ENCODE data around the gene NCAM2.

The NCAM2 gene

DNA sequence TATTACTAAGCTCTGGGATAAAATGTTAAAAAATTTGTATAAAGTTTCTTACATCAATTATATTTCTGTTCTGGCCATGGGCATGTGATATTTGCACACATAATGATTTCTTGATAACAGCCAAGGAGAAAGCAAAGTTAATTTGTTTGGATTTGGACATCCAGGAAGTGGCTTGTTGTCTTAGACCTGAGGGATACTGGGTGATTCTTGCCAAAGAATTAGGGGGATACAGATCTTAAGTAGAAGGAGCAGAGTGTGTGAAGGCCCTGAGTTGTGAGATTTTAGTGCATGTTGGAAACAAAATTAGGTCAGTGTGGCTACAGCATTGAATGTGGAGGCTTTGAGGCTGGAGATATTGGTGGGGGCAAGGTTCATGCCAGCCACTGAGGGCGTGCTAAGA lies 65.6 kb downstream of the NCAM2 start:
- TF ChIP-seq, protein P1, sequence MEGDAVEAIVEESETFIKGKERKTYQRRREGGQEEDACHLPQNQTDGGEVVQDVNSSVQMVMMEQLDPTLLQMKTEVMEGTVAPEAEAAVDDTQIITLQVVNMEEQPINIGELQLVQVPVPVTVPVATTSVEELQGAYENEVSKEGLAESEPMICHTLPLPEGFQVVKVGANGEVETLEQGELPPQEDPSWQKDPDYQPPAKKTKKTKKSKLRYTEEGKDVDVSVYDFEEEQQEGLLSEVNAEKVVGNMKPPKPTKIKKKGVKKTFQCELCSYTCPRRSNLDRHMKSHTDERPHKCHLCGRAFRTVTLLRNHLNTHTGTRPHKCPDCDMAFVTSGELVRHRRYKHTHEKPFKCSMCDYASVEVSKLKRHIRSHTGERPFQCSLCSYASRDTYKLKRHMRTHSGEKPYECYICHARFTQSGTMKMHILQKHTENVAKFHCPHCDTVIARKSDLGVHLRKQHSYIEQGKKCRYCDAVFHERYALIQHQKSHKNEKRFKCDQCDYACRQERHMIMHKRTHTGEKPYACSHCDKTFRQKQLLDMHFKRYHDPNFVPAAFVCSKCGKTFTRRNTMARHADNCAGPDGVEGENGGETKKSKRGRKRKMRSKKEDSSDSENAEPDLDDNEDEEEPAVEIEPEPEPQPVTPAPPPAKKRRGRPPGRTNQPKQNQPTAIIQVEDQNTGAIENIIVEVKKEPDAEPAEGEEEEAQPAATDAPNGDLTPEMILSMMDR (IDR thresholded peaks at IDR 0.05; ENCODE audit: control insufficient read depth, extremely low read depth, insufficient read depth): no peak
- DNase-seq (ENCODE audit: low read depth): peak; percentile 48
- no peak overlapping the region for H3K4me3 ChIP-seq (ENCODE audit: low read depth, low read length)

- TF ChIP-seq, protein P1 (IDR thresholded peaks at IDR 0.05; ENCODE audit: control insufficient read depth, extremely low read depth, insufficient read depth): no peak
These were observed 66.1 kb downstream of the NCAM2 start for GRCh38 chr21:21064353-21064752.

GRCh38 chr21:21067375-21067774 lies 69.2 kb downstream of the NCAM2 start:
- no peak overlapping the region for H3K4me3 ChIP-seq (ENCODE audit: low read depth, low read length)
- no peak for DNase-seq (ENCODE audit: low read depth)
- TF ChIP-seq, protein P1 (IDR thresholded peaks at IDR 0.05; ENCODE audit: control insufficient read depth, extremely low read depth, insufficient read depth): no peak

More at GRCh38 chr21:21064353-21064752, 66.1 kb downstream of the NCAM2 start:
- H3K4me3 ChIP-seq (ENCODE audit: low read depth, low read length): no peak overlapping the region
- DNase-seq (ENCODE audit: low read depth): no peak

DNA sequence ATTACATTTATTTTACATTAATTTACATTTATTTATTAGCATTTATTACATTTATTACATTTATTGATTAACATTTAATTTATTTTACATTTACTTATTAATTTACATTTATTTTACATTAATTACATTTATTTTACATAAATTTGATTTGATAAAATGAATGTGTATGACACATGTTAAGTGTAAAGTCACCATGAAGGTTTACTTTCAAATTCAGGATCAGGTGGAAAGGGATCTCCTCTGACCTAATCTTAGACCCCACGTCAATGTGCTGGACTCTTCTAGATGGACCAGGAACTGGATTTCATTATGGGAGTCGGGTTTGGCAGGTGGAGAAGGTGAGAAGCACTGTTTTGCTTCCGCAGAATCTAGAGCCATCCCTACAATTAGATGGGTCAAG lies 76.1 kb downstream of the NCAM2 start:
- DNase-seq (ENCODE audit: low read depth): no peak
- no peak overlapping the region for H3K4me3 ChIP-seq (ENCODE audit: low read depth, low read length)
- TF ChIP-seq, protein P1 (IDR thresholded peaks at IDR 0.05; ENCODE audit: control insufficient read depth, extremely low read depth, insufficient read depth): no peak

DNA sequence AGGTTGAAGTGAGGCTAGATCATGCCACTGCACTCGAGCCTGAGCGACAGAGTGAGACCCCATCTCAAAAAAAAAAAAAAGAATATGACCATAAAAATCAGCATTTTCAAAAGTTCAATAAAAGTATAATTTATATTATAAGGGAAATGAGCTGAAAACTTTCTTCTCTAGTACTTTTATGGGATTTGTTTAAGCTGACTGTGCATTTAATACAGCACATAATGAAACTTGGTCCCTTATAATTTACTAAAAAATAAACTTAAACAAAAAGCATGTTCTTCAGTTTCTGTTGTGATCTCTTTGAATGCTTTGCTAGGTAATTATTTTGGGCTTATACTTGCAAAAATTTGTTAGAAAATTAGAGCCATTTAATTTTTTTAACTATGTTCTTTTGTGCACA lies 77.8 kb downstream of the NCAM2 start:
- H3K4me3 ChIP-seq (ENCODE audit: low read depth, low read length): no peak overlapping the region
- DNase-seq (ENCODE audit: low read depth): no peak
- TF ChIP-seq, protein P1 (IDR thresholded peaks at IDR 0.05; ENCODE audit: control insufficient read depth, extremely low read depth, insufficient read depth): no peak

DNA sequence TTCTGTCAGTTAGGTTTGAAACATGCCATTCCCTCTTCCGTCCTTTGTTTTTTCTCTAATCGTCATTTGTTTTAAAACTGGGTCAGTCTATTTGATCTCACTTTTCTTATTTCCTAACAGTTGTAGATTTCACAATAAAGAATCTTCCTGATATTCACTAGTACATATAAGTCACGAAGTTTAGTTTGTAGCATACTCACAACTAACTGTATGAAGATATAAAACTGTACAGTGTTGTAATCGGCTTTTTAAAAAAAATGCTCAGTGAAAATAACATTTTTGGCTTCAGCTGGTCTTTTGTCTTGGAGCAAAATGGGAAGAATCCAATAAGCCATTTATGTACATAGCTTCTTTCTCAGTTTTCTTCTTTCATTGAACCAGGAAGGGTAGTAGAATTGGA lies 78.3 kb downstream of the NCAM2 start:
- DNase-seq (ENCODE audit: low read depth): no peak
- H3K4me3 ChIP-seq (ENCODE audit: low read depth, low read length): 0 out of 2 replicates have a peak overlapping the region, but pooled peaks have one; percentile 8
- TF ChIP-seq, protein P1 (IDR thresholded peaks at IDR 0.05; ENCODE audit: control insufficient read depth, extremely low read depth, insufficient read depth): no peak

DNA sequence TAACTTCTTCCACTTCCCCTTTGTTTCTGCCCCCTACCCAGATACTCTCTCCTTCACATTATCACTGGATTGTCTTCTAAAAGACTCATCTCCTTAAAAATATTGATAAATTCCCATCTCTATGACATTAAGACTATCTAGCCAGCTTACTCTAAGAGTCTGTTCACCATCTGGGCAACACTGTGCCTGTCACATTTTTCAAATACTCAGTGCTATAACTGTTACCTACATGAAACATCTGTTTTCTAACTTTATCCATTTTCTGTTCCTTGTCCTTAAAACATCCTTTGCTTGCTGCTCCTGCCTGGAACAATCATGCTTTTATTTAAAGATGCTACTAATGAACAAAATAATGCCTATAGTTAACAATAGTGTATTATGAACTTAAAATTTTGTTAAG lies 81.4 kb downstream of the NCAM2 start:
- H3K4me3 ChIP-seq (ENCODE audit: low read depth, low read length): no peak overlapping the region
- TF ChIP-seq, protein P1 (IDR thresholded peaks at IDR 0.05; ENCODE audit: control insufficient read depth, extremely low read depth, insufficient read depth): no peak

More for the DNA sequence above, 81.4 kb downstream of the NCAM2 start:
- no peak for DNase-seq (ENCODE audit: low read depth)

All from LNCaP clone FGC (cell line).